MCF 10A (cell line): ENCODE results near the gene PPP2R1A. TPM values are rescaled to one million over a fixed set of nuclear protein-coding genes. Genes with fewer than 3 reads are reported as not detected.

Experiments
- BruUV-seq: library from RNA; stranded (reverse); fragments of 400-500 nt; replicated peaks from 2 replicates; lab custom pipeline; 2021; lab: Mats Ljungman, UMichigan
- CTCF ChIA-PET: fragments of 300-600 bp; sonication (Branson Sonifier 250); formaldehyde crosslinking; extraction: SDS; loops from one replicate; lab custom pipeline; 2021; ENCODE audit warnings: antibody characterized with exemption, inconsistent platforms; lab: Yijun Ruan, JAX
- POLR2A ChIA-PET: fragments of 300-600, 350-650 bp; sonication (Branson Sonifier 250); formaldehyde crosslinking; extraction: SDS; loops from one replicate; lab custom pipeline; 2020; ENCODE audit warnings: antibody characterized with exemption, inconsistent platforms; lab: Yijun Ruan, JAX
- DNase-seq: peaks from one replicate; pipeline ENCODE4 v3.0.0-alpha.2; 2018; ENCODE audit not compliant: unreplicated experiment
- H3K27ac Mint-ChIP-seq: one replicate; pipeline ENCODE4 v1.8.0; 2022; ENCODE audit warnings: mild to moderate bottlenecking, low read depth, mixed read lengths; ENCODE audit not compliant: unreplicated experiment
- H3K27me3 Mint-ChIP-seq: one replicate; pipeline ENCODE4 v1.8.0; 2022; ENCODE audit warnings: mixed read lengths; ENCODE audit not compliant: insufficient read depth, unreplicated experiment
- H3K36me3 Mint-ChIP-seq: one replicate; pipeline ENCODE4 v1.8.0; 2022; ENCODE audit warnings: mild to moderate bottlenecking, moderate library complexity, mixed read lengths; ENCODE audit not compliant: insufficient read depth, unreplicated experiment
- H3K4me1 Mint-ChIP-seq: one replicate; pipeline ENCODE4 v1.8.0; 2022; ENCODE audit warnings: mixed read lengths; ENCODE audit not compliant: insufficient read depth, unreplicated experiment
- H3K4me3 Mint-ChIP-seq: one replicate; pipeline ENCODE4 v1.8.0; 2022; ENCODE audit warnings: mild to moderate bottlenecking, moderate library complexity, mixed read lengths; ENCODE audit not compliant: unreplicated experiment
- H3K9me3 Mint-ChIP-seq: one replicate; pipeline ENCODE4 v1.8.0; 2022; ENCODE audit warnings: mixed read lengths; ENCODE audit not compliant: unreplicated experiment
- intact Hi-C: fragments of 100-400 bp; cut with micrococcal nuclease; formaldehyde crosslinking; loops from 2 replicates; pipeline ENCODE4 v1.14.1; 2022
- total RNA-seq: library from RNA; stranded (reverse); gene quantifications from 2 replicates; pipeline ENCODE4 v1.2.3, GENCODE V29; 2022
- TF ChIP-seq, protein P1 (sequence below): fragments of 200-600 bp; IDR thresholded peaks from one replicate; pipeline ENCODE4 v1.8.0; 2022; ENCODE audit warnings: antibody characterized with exemption, mild to moderate bottlenecking; ENCODE audit not compliant: unreplicated experiment

Gene PPP2R1A
- total RNA-seq, 1 experiment from 2014 or later: 194 TPM

- peaks cover 27% of the 10 kb centered on the region for H3K4me1 Mint-ChIP-seq
- intact Hi-C loops: no loop called here
- no peaks in the 10 kb centered on the region for H3K9me3 Mint-ChIP-seq
- DNase-seq: no peak
- no TSS peak for BruUV-seq
- CTCF ChIA-PET: no interaction called here
- peak overlapping the region; percentile 97 for H3K4me3 Mint-ChIP-seq
- peaks cover 35% of the 10 kb centered on the region for H3K36me3 Mint-ChIP-seq
- TF ChIP-seq, protein P1, sequence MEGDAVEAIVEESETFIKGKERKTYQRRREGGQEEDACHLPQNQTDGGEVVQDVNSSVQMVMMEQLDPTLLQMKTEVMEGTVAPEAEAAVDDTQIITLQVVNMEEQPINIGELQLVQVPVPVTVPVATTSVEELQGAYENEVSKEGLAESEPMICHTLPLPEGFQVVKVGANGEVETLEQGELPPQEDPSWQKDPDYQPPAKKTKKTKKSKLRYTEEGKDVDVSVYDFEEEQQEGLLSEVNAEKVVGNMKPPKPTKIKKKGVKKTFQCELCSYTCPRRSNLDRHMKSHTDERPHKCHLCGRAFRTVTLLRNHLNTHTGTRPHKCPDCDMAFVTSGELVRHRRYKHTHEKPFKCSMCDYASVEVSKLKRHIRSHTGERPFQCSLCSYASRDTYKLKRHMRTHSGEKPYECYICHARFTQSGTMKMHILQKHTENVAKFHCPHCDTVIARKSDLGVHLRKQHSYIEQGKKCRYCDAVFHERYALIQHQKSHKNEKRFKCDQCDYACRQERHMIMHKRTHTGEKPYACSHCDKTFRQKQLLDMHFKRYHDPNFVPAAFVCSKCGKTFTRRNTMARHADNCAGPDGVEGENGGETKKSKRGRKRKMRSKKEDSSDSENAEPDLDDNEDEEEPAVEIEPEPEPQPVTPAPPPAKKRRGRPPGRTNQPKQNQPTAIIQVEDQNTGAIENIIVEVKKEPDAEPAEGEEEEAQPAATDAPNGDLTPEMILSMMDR: no peak
- POLR2A ChIA-PET: interaction anchor here (1.5 to 3.5 kb wide), 2 partner anchors 38 to 53 kb away, joined by 3 to 16 read pairs; partner anchors contain the start of gene ZNF616
- no peaks in the 10 kb centered on the region for H3K27me3 Mint-ChIP-seq
- H3K27ac Mint-ChIP-seq: peak overlapping the region; percentile 100
Observed at GRCh38 chr19:52191951-52192350, 2.1 kb downstream of the PPP2R1A start.

GRCh38 chr19:52196256-52196967, 6.6 kb downstream of the PPP2R1A start:
- TF ChIP-seq, protein P1: no peak
- POLR2A ChIA-PET: interaction anchor here (1.0 to 1.7 kb wide), 3 partner anchors 17 to 41 kb away, joined by 3 to 6 read pairs (median 4); no protein-coding TSS in a partner anchor
- H3K27me3 Mint-ChIP-seq: no peaks in the 10 kb centered on the region
- no peak overlapping the region for H3K4me3 Mint-ChIP-seq
- no peak for DNase-seq
- peaks cover 26% of the 10 kb centered on the region for H3K4me1 Mint-ChIP-seq
- CTCF ChIA-PET: interaction anchor here (0.5 kb wide), 1 partner anchor 212 kb away, joined by 3 read pairs; no protein-coding TSS in a partner anchor
- no peak overlapping the region for H3K27ac Mint-ChIP-seq
- peaks cover 57% of the 10 kb centered on the region for H3K36me3 Mint-ChIP-seq
- H3K9me3 Mint-ChIP-seq: no peaks in the 10 kb centered on the region
- no TSS peak for BruUV-seq
- intact Hi-C loops: no loop called here

GRCh38 chr19:52197964-52198363, 8.1 kb downstream of the PPP2R1A start:
- POLR2A ChIA-PET: interaction anchor here (0.5 to 1.9 kb wide), 5 partner anchors 29 to 391 kb away, joined by 3 to 5 read pairs (median 3); partner anchors contain the start of gene ZNF432
- H3K4me1 Mint-ChIP-seq: peaks cover 23% of the 10 kb centered on the region
- no peaks in the 10 kb centered on the region for H3K9me3 Mint-ChIP-seq
- no peak for DNase-seq
- BruUV-seq: no TSS peak
- no peaks in the 10 kb centered on the region for H3K27me3 Mint-ChIP-seq
- H3K4me3 Mint-ChIP-seq: no peak overlapping the region
- intact Hi-C loops: no loop called here
- H3K27ac Mint-ChIP-seq: no peak overlapping the region
- TF ChIP-seq, protein P1: no peak
- peaks cover 63% of the 10 kb centered on the region for H3K36me3 Mint-ChIP-seq
- CTCF ChIA-PET: interaction anchor here (0.5 to 0.8 kb wide), 3 partner anchors 38 to 545 kb away, joined by 3 to 4 read pairs (median 3); no protein-coding TSS in a partner anchor

DNA sequence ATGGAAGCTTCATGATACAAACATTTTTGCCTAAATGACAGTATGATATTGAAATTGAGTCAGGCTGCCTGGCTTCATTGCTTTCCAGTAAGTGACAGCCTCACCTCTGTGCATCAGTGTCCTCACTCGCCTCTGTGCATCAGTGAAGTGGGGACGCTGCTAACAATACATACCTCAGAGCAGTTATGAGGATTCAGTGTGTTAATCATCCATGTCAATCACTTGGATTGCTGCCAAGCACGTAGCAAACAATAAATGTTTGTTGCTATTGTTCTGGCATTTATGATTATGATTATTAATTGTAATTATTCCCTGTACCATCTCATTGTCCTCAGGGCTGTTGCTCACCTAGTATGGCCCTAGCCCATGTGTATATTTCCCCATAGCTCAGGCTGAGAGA, 8.8 kb downstream of the PPP2R1A start:
- BruUV-seq: no TSS peak
- Mint-ChIP-seq H3K9me3 (no peaks in the 10 kb centered on the region), H3K27me3 (no peaks in the 10 kb centered on the region), H3K36me3 (peaks cover 65% of the 10 kb centered on the region), H3K4me3 (no peak overlapping the region), H3K4me1 (peaks cover 23% of the 10 kb centered on the region), H3K27ac (no peak overlapping the region)
- POLR2A ChIA-PET: interaction anchor here (0.7 to 1.9 kb wide), 3 partner anchors 31 to 150 kb away, joined by 3 to 5 read pairs (median 3); partner anchors contain the start of gene ZNF432
- intact Hi-C loops: no loop called here
- CTCF ChIA-PET: interaction anchor here (0.6 to 1.7 kb wide), 3 partner anchors 37 to 249 kb away, joined by 3 to 5 read pairs (median 5); no protein-coding TSS in a partner anchor
- TF ChIP-seq, protein P1: no peak
- no peak for DNase-seq
